Sigmoid colon (tissue), 7 donors: ENCODE measurements around the gene ZDHHC12. TPM values are rescaled to one million over a fixed set of nuclear protein-coding genes. Genes with fewer than 3 reads are reported as not detected.
A peak's percentile ranks its signal among the peaks of the same experiment; 100 is the strongest.

ENCODE experiments used
- DNase-seq: peaks from one replicate; pipeline ENCODE4 v3.0.0-alpha.2; 2019
- H3K27ac ChIP-seq, 4 donors: fragments of 200-600 bp; sonication (generic); one replicate each; pipeline ENCODE4 v1.5.1; 2016 to 2019; ENCODE audit warnings: mild to moderate bottlenecking in 1 of 4
- H3K27me3 ChIP-seq, 3 donors: fragments of 200-600 bp; sonication (generic); one replicate each; pipeline ENCODE4 v1.5.1; 2019; ENCODE audit warnings: mild to moderate bottlenecking in 1 of 3
- H3K36me3 ChIP-seq, 4 donors: fragments of 200-600 bp; sonication (generic); one replicate each; pipeline ENCODE4 v1.5.1; 2016 to 2019
- H3K4me1 ChIP-seq, 4 donors: fragments of 200-600 bp; sonication (generic); one replicate each; pipeline ENCODE4 v1.5.1; 2017 to 2019
- H3K4me3 ChIP-seq, 4 donors: fragments of 200-600 bp; sonication (generic); one replicate each; pipeline ENCODE4 v1.5.1; 2017 to 2019; ENCODE audit warnings: mild to moderate bottlenecking in 2 of 4, moderate library complexity in 1 of 4
- H3K9me3 ChIP-seq, 4 donors: fragments of 200-600 bp in 3 of 4; sonication (generic) in 3 of 4; one replicate each; pipeline versions ENCODE4 v1.5.1 to v1.6.1; 2013 to 2019
- CTCF ChIP-seq, 4 experiments: fragments of 450-650 bp in 3 of 4; fragments of 200-600 bp in 1 of 4; IDR thresholded peaks; one replicate each; pipeline ENCODE4 v1.5.1; 2016 to 2019; ENCODE audit warnings: antibody characterized with exemption in 4 of 4, mild to moderate bottlenecking in 3 of 4, moderate library complexity in 2 of 4
- EP300 ChIP-seq, 4 donors: sonication (generic); formaldehyde crosslinking; IDR thresholded peaks; one replicate each; pipeline ENCODE4 v1.6.1; 2017; ENCODE audit warnings: antibody characterized with exemption in 4 of 4
- POLR2A ChIP-seq, 2 donors: fragments of 450-650 bp; IDR thresholded peaks; one replicate each; pipeline ENCODE4 v1.6.1; 2016; ENCODE audit warnings: antibody characterized with exemption in 2 of 2, mild to moderate bottlenecking in 2 of 2, moderate library complexity in 2 of 2
- POLR2AphosphoS5 ChIP-seq, 4 donors: sonication (generic); formaldehyde crosslinking; IDR thresholded peaks; one replicate each; pipeline ENCODE4 v1.6.1; 2017; ENCODE audit warnings: antibody characterized with exemption in 4 of 4
- WGBS, 2 donors: extraction: QIAGEN DNeasy Blood & Tissue Kit; methylation state at CpG; one replicate each; pipeline ENCODE4 v1.1.7; 2013; 5-methylcytosine and 5-hydroxymethylcytosine counted together
- intact Hi-C: fragments of 100-400 bp; cut with DNase I; formaldehyde crosslinking; loops from one replicate; pipeline ENCODE4 v1.15.1; 2023
- polyA plus RNA-seq, 3 donors: library from polyadenylated mRNA; stranded (reverse); fragments of 200-250 nt; gene quantifications; one replicate each; pipeline ENCODE4 v1.2.3, GENCODE V29; 2013
- total RNA-seq, 4 donors: library from RNA; depleted of rRNA; stranded (reverse); fragments of >200 nt; gene quantifications; one replicate each; pipeline ENCODE4 v1.1.0, GENCODE V29; 2016
- donor health status: healthy with polysubstance abuse.
- donor health status: Bipolar disorder and iron deficiency.
- donor health status: healthy.

The ZDHHC12 gene
- total and polyA plus RNA-seq, 7 donors = 13.3 to 123 (median 46.2) TPM

GRCh38 chr9:128714586-128715435 lies 9.1 kb downstream of the ZDHHC12 start:
- TF ChIP-seq CTCF (IDR thresholded peaks at IDR 0.05) = no peak
- no peak for TF ChIP-seq POLR2A (IDR thresholded peaks at IDR 0.05)
- TF ChIP-seq POLR2AphosphoS5 (IDR thresholded peaks at IDR 0.05) = no peak
- intact Hi-C loops = no loop called here
- peak; percentile 48 for DNase-seq
- H3K27me3 ChIP-seq = no peaks in the 10 kb centered on the region
- H3K9me3 ChIP-seq = no peaks in the 10 kb centered on the region
- H3K4me3 ChIP-seq = no peak overlapping the region
- H3K27ac ChIP-seq = no peak overlapping the region
- H3K4me1 ChIP-seq = no peaks in the 10 kb centered on the region
- 91 to 92% methylated on average over 24 of the region's 24 CpGs for WGBS, 2 donors
- no peaks in the 10 kb centered on the region for H3K36me3 ChIP-seq

GRCh38 chr9:128713941-128714573 lies 9.9 kb downstream of the ZDHHC12 start:
- WGBS, 2 donors = 94 to 96% methylated on average over 19 of the region's 19 CpGs
- peak; percentile 44 for DNase-seq
- Histone ChIP-seq H3K4me3 (no peak overlapping the region), H3K36me3 (no peaks in the 10 kb centered on the region), H3K4me1 (no peaks in the 10 kb centered on the region), H3K27ac (no peak overlapping the region), H3K27me3 (no peaks in the 10 kb centered on the region), H3K9me3 (no peaks in the 10 kb centered on the region)
- no peak for TF ChIP-seq EP300 (IDR thresholded peaks at IDR 0.05)
- TF ChIP-seq CTCF (IDR thresholded peaks at IDR 0.05) = no peak
- no peak for TF ChIP-seq POLR2AphosphoS5 (IDR thresholded peaks at IDR 0.05)
- no peak for TF ChIP-seq POLR2A (IDR thresholded peaks at IDR 0.05)
- intact Hi-C loops = no loop called here

GRCh38 chr9:128713411-128713780 lies 10.5 kb downstream of the ZDHHC12 start:
- H3K9me3 ChIP-seq = no peaks in the 10 kb centered on the region
- WGBS, 2 donors = 93 to 94% methylated on average over 13 of the region's 13 CpGs
- H3K36me3 ChIP-seq = no peaks in the 10 kb centered on the region
- TF ChIP-seq POLR2A (IDR thresholded peaks at IDR 0.05) (no peak), POLR2AphosphoS5 (IDR thresholded peaks at IDR 0.05) (no peak), EP300 (IDR thresholded peaks at IDR 0.05) (no peak), CTCF (IDR thresholded peaks at IDR 0.05) (no peak)
- intact Hi-C loops = no loop called here
- H3K27me3 ChIP-seq = no peaks in the 10 kb centered on the region
- peak; percentile 27 for DNase-seq
- H3K4me1 ChIP-seq = no peaks in the 10 kb centered on the region
- no peak overlapping the region for H3K4me3 ChIP-seq
- H3K27ac ChIP-seq = no peak overlapping the region

- intact Hi-C loops = no loop called here
- H3K4me1 ChIP-seq = no peaks in the 10 kb centered on the region
- no peaks in the 10 kb centered on the region for H3K9me3 ChIP-seq
- 95% methylated on average over 26 of the region's 26 CpGs for WGBS, 2 donors
- no peaks in the 10 kb centered on the region for H3K27me3 ChIP-seq
- no peak overlapping the region for H3K4me3 ChIP-seq
- DNase-seq = peak; percentile 52
- no peaks in the 10 kb centered on the region for H3K36me3 ChIP-seq
- no peak for TF ChIP-seq CTCF (IDR thresholded peaks at IDR 0.05)
- no peak for TF ChIP-seq POLR2AphosphoS5 (IDR thresholded peaks at IDR 0.05)
- TF ChIP-seq POLR2A (IDR thresholded peaks at IDR 0.05) = no peak
- TF ChIP-seq EP300 (IDR thresholded peaks at IDR 0.05) = no peak
- H3K27ac ChIP-seq = no peak overlapping the region
These were observed 11.2 kb downstream of the ZDHHC12 start for GRCh38 chr9:128712451-128713410.
